SK-N-MC (cell line): ENCODE measurements around the gene CLMP.

Experiments
- EZH2 ChIP-seq: fragments of 200-600 bp; sonication (generic); IDR thresholded peaks from one replicate; pipeline ENCODE4 v1.6.1; 2017; ENCODE audit warnings: antibody characterized with exemption
- POLR2AphosphoS5 ChIP-seq: IDR thresholded peaks from 2 replicates; pipeline ENCODE4 v1.6.1; 2012; ENCODE audit warnings: mild to moderate bottlenecking, low read depth, low read length, borderline replicate concordance

- no peak for TF ChIP-seq EZH2
- no peak for TF ChIP-seq POLR2AphosphoS5
Observed at GRCh38 chr11:123122341-123122740, 72.7 kb downstream of the CLMP start.
